Measurements from ENCODE around the gene PROSER2.

Gene PROSER2

GRCh38 chr10:11909618-11910017 is 86.5 kb downstream of the PROSER2 start:
- DNase-seq, result no peak

GRCh38 chr10:11910102-11910501 is 86.9 kb downstream of the PROSER2 start:
- no peak for DNase-seq

GRCh38 chr10:11913079-11913641 is 90.0 kb downstream of the PROSER2 start:
- no peak for DNase-seq

- DNase-seq, result no peak
Measured at GRCh38 chr10:11918384-11918783, 95.2 kb downstream of the PROSER2 start.

- DNase-seq, result no peak
Measured at GRCh38 chr10:11919271-11919670, 96.1 kb downstream of the PROSER2 start.
